Glomerular visceral epithelial cell (primary cell): ENCODE results near the gene FUT3.
"Not testable (repeated sequence)": the region's sequence is repeated elsewhere in the genome, so short reads cannot be mapped to it uniquely, and the experiment has no call there.

Source experiments
- DNase-seq: peaks from one replicate; pipeline ENCODE4 v3.0.0-alpha.2; 2016; ENCODE audit errors: extremely low spot score

Gene FUT3

DNA sequence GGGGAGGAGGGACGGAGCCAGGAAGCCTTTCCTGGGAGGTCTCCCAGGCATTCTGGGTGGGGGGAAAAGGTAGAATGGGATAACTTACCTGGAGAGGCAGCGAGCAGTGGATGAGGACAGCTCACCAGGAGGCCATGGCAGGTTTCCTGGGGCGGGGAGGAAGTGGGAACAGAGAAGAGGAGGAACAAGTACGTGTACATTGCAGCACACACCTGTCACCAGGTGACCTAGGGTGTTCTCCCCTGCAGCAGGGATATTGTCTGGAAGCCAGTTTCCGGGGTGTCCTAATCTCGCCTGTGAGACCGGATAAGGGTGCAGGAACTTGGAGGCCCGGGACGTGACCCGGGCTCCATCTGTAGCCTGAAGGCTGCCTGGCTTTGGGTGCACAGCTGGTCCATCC is at the start of gene FUT3:
FUT3 (minus strand) TSS at position 148 of the 400 bp plus-strand sequence.
- no peak for DNase-seq

DNA sequence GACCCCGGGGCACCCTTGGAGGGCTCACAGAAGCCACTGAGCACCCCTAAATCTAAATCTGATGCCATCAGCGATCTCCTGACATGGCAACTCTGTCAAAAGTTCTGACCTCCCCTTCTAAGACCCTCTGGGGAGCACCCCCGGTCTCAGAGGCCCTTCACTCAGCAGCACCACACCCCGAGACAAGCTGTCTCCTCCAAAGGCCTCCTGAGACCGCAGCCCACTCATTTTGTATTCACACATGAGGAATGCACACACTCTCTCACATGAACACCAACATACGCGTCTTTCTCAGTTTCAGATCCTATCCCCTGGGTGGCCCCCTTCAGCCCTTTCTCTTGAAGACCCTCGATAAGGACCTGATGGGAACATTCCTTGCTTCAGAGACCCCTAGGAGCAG is 49.7 kb upstream of the FUT3 start:
- no peak for DNase-seq

DNA sequence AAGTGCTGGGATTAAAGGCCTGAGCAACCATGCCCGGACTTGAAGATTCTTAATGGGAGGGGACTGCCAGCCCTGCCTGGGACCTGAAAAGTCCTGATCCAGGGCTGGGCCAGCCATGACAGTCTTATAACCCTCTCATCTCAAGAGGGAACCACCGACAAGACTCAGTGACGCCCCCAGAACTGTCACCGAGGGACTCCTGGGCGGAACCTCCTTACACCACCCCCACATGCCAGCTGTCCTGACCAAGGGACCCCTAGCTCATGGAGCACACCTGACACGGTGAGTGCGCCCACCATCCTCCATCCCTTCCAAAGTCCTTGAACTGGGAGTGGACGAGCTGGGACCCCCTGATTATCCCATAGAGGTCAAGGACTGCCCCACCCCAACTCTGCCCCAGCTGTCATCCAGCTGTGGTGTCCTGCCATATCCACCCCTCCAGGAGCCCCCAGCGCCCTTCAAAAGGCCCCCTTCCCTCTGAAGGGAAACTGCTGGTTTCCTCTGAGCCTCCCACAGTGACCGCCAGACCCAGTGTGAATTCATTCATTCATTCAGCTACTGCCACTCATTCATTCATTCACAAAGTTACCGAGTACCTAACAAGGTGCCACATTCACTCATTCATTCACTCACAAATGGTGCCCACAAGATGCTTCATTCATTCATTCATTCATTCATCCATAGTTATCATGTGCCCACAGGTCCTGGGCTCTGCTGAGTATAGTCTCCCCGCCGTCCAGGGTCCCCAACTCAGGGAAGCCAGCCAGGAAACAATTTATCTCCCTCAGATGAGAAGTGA is 48.7 kb upstream of the FUT3 start:
- DNase-seq, result no peak

DNA sequence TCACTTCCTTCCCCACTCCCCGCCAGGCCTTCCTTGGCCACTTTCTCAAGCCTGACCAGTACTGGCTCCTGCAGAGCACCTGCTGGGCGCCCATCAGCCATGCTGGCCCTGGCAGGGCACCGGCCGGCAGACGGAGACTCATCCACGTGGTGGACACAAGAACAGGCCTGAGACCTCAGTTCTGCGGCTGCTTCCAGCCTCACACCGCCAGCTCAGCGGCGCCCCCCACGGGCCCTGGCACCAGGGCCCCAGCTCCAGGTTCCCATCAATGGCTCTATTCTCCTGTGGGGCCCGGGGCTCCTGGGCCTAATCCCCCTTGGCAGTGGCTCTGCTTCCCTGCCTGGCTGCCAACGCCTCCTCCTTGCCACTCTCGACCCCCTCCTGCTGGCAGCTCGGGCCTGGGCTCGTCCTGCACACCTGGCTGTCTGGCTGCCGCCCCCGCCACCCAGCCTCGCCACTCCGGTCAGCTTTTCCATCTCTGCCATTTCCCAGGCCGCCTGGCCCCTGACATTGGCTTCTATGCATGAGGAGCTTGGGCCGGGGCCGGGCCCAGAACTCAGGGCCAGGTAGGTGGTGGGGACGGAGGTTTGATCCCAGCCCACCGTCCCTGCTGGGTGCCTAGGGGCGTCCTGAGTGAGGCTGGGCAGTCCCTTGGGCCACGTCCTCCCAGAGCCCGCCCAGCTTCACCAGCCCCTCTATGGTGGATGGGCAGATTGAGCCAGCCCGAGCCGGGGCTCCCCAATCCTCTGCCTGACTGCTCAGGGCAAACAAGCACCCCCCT is 46.1 kb upstream of the FUT3 start:
- no peak for DNase-seq

DNA sequence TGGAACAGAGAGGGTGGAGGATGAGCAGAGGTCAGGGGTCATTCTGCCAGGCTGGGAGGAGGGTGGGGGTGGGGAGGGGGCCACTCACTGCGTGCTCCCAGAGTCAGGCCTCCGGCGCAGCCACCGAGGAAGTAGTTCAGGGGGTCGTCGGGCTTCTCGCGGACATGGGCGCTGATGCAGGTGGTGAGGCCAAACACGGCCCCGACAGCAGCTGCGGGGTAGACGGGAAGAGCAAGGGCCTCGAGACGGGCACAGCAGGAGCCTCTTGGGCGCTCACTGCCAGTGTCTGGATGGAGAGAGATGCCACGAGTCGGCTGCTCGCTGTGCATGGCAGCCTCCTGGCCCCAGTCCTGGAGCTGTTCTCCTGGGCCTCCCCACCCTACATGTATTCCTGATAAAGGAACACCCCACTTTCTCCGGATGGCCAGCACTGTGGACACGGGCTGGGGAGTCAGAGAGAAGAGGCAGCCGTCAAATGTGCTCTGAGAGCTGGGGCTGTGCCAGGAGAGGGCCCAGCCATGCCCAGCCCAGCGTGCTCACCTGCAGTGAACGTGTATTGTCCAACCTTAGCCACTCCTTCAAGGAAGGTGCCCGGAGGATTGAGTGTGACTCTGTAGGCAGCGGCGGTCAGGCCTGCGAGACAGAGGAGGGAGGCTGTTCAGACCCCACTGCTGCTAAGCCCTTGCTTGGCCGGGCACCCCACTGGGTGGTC is 45.3 kb upstream of the FUT3 start:
- DNase-seq, result no peak

DNA sequence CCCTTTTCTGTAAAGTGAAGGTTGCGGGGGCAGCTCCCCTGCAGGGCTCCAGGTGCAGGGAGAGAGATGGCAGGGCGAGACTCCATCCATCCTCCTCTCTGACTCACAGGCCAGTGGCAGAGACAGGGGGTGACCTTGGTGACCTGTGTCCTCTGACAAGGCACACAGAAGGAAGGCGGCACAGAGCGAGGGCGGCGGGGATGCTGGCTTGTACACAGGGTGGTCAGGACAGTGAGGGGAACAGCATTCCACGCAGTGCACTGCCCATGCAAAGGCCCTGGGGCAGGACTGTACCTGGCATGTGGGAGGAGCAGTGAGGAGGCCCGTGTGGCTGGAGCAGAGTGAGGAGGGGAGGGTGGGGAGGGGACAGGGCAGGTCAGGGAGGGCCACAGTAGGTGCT is 44.6 kb upstream of the FUT3 start:
- DNase-seq, result no peak

DNA sequence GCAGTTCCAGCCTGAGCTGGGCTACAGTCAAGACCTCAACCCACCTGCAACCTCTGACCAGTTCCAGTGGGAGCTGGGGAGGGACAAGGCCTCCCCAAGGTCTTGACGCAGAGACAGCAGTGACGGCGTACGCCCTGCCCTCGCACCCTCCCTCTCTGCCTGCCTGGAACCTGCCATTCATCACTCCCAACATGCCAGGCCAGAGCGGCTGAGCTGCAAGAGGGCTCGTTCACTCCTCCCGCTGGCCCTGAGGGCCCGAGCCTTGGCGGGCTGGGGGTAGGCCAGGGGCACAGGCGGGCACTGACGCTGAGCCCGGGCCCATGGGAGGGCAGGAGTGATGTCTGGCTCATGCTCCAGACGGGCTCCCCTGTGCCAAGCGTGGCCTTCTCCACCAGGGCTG is 44.2 kb upstream of the FUT3 start:
- DNase-seq, result no peak

DNA sequence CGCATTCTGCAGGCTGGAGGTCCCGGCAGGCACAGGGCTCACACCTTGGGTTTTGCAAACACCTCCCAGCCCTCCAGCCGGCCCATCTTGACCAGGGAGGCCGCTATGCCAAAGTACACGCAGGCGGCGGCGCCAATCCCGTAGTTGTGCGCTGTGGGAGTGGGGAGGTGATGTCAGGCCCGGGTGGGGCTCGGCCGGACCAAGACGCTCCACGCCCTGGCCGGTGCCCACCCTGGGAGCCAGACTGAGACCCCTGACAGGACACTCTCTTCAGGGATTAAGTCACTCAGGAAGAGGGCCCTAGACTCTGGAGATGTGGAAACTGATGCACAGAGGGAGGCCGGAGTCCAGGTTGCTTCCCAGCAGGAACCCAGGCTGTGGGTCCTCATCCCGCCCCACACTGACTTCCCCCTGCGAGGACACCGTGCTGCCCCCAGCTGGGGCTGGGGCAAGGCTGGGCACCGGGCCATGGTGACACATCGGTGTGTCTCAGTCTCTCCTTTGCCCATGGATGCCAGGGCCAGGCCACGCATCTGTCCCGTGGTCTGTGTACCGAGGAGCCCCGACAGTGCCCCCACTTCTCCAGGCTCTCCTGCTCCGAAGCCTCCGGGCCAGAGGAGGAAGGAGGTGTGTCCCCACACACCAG is 43.6 kb upstream of the FUT3 start:
- no peak for DNase-seq

DNA sequence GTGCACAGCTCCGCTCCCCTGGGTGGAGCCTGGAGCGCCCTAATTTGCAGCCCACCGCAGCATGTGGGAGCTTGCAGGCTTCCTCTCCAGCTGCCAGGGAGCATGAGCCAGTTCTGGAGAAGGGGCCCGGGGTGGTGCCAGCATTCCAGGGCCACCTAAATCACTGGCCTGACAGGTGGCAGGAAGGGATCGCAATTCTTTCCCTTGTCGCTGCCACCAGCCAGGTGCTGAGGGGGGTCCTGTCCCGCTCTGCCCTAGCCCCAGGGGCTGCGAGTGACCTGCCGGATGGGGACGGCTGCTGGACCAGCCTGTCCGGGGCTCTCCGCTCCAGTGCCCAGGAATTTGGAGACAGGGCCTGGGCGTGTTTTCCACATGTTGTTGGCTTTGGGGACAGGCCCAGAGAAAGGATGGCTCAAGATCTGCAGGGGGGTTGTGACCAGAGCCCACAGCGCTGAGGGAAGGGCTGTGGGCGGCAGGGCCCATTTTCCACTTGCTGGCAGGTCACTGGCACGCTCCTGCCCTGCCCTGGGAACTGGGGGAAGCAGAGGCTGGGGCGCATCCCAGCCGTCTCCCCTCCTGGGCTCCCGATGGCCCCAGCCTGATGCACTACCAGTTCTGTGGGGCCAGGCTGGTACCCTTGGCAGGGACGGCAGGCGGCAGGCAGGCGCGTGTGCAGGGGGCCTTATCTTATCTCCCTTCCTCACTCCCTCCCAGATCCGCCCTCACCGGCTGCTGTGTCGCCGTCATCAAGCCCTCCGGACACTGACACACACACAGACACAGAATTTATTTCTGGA is 42.9 kb upstream of the FUT3 start:
- no peak for DNase-seq

DNA sequence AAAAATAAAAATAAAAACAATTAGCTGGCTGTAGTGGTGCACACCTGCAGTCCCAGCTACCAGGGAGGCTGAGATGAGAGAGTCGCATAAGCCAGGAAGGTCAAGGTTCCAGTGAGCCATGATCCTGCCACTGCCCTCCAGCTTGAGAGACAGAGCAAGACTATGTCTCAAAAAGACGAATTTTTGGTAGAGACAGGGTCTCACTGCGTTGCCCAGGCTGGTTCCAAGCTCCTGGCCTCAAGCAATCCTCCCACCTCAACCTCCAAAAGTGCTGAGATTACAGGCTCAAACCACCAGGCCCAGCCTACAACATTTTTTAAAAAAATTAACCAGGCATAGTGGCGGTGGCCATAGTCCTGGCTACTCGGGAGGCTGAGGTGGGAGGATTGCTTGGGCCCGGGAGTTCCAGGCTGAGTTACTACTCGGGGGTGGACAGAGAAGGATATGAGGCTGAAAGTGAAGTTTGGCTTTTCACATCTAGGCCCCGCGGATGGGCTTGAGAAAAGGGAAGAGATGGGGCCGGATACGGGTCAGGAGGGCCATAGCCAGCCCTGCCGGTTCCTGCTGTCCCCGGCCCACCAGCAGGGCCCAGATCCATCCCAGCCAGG is 42.2 kb upstream of the FUT3 start:
- no peak for DNase-seq

DNA sequence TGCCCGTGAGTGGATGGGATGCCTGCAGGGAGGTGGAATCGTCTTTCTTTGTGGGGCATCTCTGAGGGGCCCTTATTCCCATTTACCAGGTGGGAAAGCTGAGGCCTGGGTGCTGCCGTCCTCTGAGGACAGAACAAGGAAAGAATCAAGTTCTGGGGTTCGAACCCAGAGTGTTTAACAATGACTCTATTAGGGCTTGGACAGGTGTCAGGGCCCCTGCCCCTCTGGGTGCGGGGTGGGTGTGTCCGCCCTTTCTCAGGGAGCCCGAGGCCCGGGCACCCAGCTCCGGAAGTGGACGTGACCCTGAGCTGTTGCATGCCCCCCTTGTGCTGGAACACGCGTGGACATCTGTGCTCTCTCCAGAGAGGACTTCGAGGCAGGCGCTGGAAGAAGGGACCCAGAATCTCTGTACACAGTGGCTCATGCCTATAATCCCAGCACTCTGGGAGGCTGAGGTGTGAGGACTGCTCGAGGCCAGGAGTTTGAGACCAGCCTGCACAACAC is 41.6 kb upstream of the FUT3 start:
- no peak for DNase-seq

DNA sequence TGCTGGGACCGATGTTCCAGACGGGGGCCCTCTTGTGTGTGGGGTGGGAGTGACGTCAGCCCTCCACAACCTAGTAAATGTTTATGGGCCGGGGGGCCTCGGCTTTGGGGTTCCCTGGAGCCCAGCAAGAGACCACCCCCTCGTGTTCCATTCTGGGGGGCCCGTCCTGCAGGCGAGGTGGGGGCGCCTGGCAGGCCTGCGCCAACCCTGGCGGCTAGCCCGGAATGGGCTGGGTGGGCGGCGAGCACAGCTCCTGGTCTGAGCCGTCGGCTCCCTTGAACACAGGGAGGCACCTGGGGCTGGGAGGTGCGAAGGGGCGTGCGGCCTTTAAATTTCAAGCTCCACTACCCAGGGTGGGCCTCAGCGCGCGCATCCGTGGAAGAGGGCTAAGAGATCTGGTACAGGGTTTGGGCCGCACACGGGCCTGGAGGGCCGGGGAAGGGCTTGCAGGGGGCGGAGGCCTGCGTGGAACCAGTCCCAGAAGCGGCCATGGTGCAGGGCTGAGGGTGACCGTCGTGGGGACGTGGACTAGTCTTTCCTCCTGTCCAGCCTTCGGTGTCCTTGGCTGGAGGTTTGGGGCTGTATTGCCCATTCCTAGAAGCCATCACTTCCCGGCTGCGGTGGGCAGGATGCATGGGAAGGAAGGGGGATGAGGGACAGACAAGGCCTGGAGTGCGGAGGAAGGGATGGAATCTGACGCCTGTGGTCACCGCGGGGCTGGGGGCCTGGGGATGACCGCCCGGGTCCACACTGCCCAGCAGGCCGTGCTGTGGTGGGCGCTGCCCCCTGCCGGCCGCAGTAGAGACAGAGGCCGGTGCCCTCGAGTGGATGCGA is 40.9 kb upstream of the FUT3 start:
- DNase-seq, result peak; percentile 64

DNA sequence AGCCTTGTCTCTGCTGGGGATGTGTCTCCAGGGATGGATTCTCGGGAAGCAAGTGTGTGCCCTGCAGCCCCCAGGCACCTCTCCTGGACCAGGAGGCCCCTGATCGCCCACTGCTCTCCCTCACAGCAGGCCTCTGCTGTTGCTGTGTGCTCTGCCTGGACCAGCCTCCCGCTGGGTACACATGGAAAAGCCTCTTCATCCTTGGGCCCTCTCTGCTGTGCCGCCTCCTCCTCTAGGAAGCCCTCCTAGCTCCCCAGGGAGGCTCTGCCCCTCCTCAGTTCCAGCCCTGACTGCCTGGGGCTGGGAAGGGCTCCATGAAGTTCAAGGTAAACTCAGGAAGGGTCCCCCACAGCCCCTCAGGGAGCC is 40.3 kb upstream of the FUT3 start:
- DNase-seq, result no peak

DNA sequence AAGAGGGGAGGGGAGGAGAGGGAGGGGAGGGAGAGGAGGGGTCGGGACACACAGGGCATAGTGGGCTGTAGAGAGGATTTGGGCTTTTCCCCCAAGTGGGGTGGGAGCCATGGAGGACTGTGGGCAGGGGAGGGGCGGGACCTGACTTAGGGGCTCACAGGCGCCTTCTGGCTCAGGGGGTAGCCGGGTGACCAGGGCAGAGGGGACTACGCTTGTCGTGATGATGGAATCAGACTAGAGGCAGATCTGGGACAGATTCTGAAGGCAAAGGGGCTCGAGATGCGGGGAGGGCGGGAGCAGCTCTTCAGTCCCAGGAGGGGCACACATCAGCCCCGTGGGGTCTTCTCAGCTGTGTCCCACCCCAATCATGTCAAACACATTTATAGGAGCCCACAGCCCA is 38.9 kb upstream of the FUT3 start:
- DNase-seq, result no peak

DNA sequence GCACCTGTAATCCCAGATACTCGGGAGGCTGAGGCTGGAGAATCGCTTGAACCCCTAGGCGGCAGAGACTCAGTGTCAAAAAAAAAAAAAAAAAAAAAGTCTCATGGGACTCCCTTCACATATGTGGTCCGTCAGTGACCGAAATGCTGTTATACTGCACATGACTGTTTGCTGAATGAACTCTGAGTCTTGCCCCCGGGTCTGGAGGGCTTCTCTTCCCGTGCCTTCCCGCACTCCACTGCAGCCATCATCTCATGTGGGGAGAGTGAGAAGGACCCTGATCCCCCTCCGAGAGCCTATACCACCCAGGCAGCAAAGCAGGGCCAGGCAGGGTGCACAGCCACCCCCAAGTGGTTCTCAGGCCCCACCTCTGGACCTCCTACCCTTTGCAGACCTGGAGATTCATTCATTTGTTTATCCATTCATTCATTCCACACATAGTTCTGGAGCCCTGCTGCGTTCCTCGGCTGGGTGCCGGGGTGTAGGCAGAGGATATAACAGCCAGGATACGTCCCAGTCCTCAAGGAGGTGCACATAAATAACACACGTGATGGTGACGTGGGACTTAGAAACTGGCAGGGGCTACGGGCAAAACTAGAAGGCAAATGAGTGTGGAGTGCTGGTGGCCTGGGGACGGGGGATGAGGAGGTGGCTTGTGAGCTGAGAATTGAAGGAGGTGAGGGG is 38.2 kb upstream of the FUT3 start:
- no peak for DNase-seq

DNA sequence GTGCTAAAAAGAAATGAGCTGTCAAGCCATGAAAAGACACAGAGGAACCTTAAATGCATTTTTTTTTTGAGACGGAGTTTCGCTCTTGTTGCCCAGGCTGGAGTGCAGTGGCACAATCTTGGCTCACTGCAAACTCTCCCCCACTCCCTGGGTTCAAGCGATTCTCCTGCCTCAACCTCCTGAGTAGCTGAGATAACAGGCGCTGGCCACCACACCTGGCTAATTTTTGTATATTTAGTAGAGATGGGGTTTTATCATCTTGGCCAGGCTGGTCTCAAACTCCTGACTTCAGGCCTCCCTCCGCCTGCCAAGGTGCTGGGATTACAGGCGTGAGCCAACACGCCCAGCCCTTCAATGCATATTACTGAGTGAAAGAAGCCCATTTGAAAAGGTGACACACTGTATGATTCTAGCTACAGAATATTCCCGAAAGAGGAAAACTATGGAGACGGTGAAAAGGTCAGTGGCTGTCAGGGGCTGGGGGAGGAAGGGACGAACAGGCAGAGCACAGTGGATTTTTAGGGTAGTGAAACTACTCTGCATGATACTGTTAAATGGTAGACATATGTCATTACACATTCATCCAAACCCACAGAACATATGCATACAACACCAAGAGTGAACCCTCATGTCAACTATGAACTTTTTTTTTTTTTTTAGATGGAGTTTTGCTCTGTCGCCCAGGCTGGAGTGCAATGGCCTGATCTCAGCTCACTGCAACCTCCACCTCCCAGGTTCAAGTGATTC is 33.0 kb upstream of the FUT3 start:
- not testable (repeated sequence) for DNase-seq

DNA sequence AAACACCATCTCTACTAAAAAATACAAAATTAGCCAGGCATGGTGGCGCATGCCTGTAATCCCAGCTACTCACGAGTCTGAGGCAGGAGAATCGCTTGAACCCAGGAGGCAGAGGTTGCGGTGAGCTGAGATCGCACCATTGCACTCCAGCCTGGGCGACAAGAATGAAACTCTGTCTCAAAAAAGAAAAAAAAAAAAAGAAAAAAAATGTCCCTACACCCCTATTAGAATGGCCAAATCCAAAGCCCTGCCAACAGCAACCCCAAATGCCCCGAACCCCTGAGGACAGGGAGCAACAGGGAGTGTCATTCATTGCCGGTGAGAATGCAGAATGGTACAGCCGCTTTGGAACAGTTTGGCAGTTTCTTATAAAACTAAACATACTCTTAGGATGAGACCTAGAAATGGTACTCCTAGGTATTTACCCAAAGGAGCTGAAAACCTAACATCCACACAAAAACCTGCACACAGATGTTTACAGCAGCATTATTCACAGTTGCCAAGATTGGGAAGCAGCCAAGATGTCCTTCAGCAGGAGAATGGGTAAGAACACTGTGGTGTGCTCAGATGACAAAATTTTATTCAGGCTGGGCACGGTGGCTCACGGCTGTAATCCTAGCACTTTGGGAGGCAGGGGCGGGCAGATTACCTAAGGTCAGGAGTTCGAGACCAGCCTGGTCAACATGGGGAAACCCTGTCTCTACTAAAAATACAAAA is 32.1 kb upstream of the FUT3 start:
- not testable (repeated sequence) for DNase-seq

DNA sequence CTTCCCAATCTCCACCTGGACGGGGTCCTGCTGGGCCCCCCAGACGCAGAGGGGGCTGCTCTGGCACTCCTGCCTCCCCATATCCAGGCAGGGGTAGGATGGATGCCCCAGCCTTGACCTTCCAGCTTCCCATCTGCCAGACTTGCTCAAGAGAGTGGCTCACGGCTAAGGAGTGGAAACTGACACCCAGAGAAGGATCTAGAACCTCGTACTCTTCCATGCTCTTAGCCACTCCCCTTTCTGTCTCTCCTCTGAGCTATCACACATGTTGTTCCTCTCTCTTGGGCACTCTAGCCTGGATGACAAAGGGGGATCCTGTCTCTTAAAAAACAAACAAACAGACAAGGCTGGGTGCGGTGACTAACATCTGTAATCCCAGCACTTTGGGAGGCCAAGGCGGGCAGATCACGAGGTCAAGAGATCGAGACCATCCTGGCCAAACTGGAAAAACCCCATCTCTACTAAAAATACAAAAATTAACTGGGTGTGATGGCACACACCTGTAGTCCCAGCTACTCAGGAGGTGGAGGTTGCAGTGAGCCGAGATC is 31.2 kb upstream of the FUT3 start:
- DNase-seq, result no peak
